ENCODE data around the gene MYH6. TPM values are rescaled to one million over a fixed set of nuclear protein-coding genes. Genes with fewer than 3 reads are reported as not detected.
"Not testable (repeated sequence)": the region's sequence is repeated elsewhere in the genome, so short reads cannot be mapped to it uniquely, and the experiment has no call there.

Gene MYH6
- total RNA-seq, 1 experiment from 2014 or later = not detected

- no peaks in the 10 kb centered on the region for H3K27me3 ChIP-seq (replicated peaks; ENCODE audit: insufficient read depth, low read depth, low read length, poor library complexity)
- H3K27ac ChIP-seq (ENCODE audit: low read depth, low read length, poor library complexity, severe bottlenecking) = no peak overlapping the region
- no TSS peak for BruUV-seq (replicated peaks)
- peak; percentile 47 for DNase-seq (ENCODE audit: low spot score)
- H3K36me3 ChIP-seq (ENCODE audit: insufficient read depth, low read length, poor library complexity, severe bottlenecking) = no peaks in the 10 kb centered on the region
- no peaks in the 10 kb centered on the region for H3K9me3 ChIP-seq (ENCODE audit: low read depth, low read length, poor library complexity, severe bottlenecking)
- no peak overlapping the region for H3K4me3 ChIP-seq (ENCODE audit: low read depth, low read length, poor library complexity, severe bottlenecking)
- TF ChIP-seq EZH2 (IDR thresholded peaks at IDR 0.05; ENCODE audit: borderline replicate concordance, low read depth, low read length, poor library complexity, severe bottlenecking) (no peak), CTCF (conservative IDR thresholded peaks at IDR 0.05; ENCODE audit: low read depth, low read length) (no peak)
- intact Hi-C loops (cut with micrococcal nuclease; ENCODE audit: unreplicated experiment) = no loop called here
- H3K4me1 ChIP-seq (ENCODE audit: insufficient read depth, low read length, poor library complexity, severe bottlenecking) = no peaks in the 10 kb centered on the region
- ChIA-PET POLR2A (ENCODE audit: low non-redundant PET) (no interaction called here), CTCF (no interaction called here)
Observed at GRCh38 chr14:23430723-23431085, 22.6 kb upstream of the MYH6 start.

- no TSS peak for BruUV-seq (replicated peaks)
- no peaks in the 10 kb centered on the region for H3K27me3 ChIP-seq (replicated peaks; ENCODE audit: insufficient read depth, low read depth, low read length, poor library complexity)
- H3K36me3 ChIP-seq (ENCODE audit: insufficient read depth, low read length, poor library complexity, severe bottlenecking) = no peaks in the 10 kb centered on the region
- no peak overlapping the region for H3K27ac ChIP-seq (ENCODE audit: low read depth, low read length, poor library complexity, severe bottlenecking)
- DNase-seq (ENCODE audit: low spot score) = no peak
- H3K4me1 ChIP-seq (ENCODE audit: insufficient read depth, low read length, poor library complexity, severe bottlenecking) = no peaks in the 10 kb centered on the region
- intact Hi-C loops (cut with micrococcal nuclease; ENCODE audit: unreplicated experiment) = no loop called here
- ChIA-PET POLR2A (ENCODE audit: low non-redundant PET) (no interaction called here), CTCF (interaction anchor here (0.6 kb wide), 1 partner anchor 48 kb away, joined by 4 read pairs; no protein-coding TSS in a partner anchor)
- H3K9me3 ChIP-seq (ENCODE audit: low read depth, low read length, poor library complexity, severe bottlenecking) = no peaks in the 10 kb centered on the region
- no peak for TF ChIP-seq EZH2 (IDR thresholded peaks at IDR 0.05; ENCODE audit: borderline replicate concordance, low read depth, low read length, poor library complexity, severe bottlenecking)
- no peak for TF ChIP-seq CTCF (conservative IDR thresholded peaks at IDR 0.05; ENCODE audit: low read depth, low read length)
- H3K4me3 ChIP-seq (ENCODE audit: low read depth, low read length, poor library complexity, severe bottlenecking) = no peak overlapping the region
Observed at GRCh38 chr14:23430016-23430722, 22.1 kb upstream of the MYH6 start.

- CTCF ChIA-PET = no interaction called here
- intact Hi-C loops (cut with micrococcal nuclease; ENCODE audit: unreplicated experiment) = no loop called here
Observed at GRCh38 chr14:23428686-23429495, 20.8 kb upstream of the MYH6 start.

GRCh38 chr14:23425798-23426197 is 17.7 kb upstream of the MYH6 start:
- CTCF ChIA-PET; H3K4me3 ChIP-seq (ENCODE audit: low read depth, low read length, poor library complexity, severe bottlenecking); DNase-seq (ENCODE audit: low spot score); H3K27me3 ChIP-seq (replicated peaks; ENCODE audit: insufficient read depth, low read depth, low read length, poor library complexity); intact Hi-C loops (cut with micrococcal nuclease; ENCODE audit: unreplicated experiment); H3K9me3 ChIP-seq (ENCODE audit: low read depth, low read length, poor library complexity, severe bottlenecking); H3K36me3 ChIP-seq (ENCODE audit: insufficient read depth, low read length, poor library complexity, severe bottlenecking); H3K27ac ChIP-seq (ENCODE audit: low read depth, low read length, poor library complexity, severe bottlenecking); H3K4me1 ChIP-seq (ENCODE audit: insufficient read depth, low read length, poor library complexity, severe bottlenecking); POLR2A ChIA-PET (ENCODE audit: low non-redundant PET); BruUV-seq (replicated peaks): not testable (repeated sequence)

More at GRCh38 chr14:23428686-23429495, 20.8 kb upstream of the MYH6 start:
- Histone ChIP-seq H3K4me3 (ENCODE audit: low read depth, low read length, poor library complexity, severe bottlenecking) (no peak overlapping the region), H3K36me3 (ENCODE audit: insufficient read depth, low read length, poor library complexity, severe bottlenecking) (no peaks in the 10 kb centered on the region), H3K9me3 (ENCODE audit: low read depth, low read length, poor library complexity, severe bottlenecking) (no peaks in the 10 kb centered on the region), H3K27me3 (replicated peaks; ENCODE audit: insufficient read depth, low read depth, low read length, poor library complexity) (no peaks in the 10 kb centered on the region), H3K4me1 (ENCODE audit: insufficient read depth, low read length, poor library complexity, severe bottlenecking) (no peaks in the 10 kb centered on the region), H3K27ac (ENCODE audit: low read depth, low read length, poor library complexity, severe bottlenecking) (no peak overlapping the region)
- no peak for TF ChIP-seq EZH2 (IDR thresholded peaks at IDR 0.05; ENCODE audit: borderline replicate concordance, low read depth, low read length, poor library complexity, severe bottlenecking)
- TF ChIP-seq CTCF (conservative IDR thresholded peaks at IDR 0.05; ENCODE audit: low read depth, low read length) = no peak
- no TSS peak for BruUV-seq (replicated peaks)
- POLR2A ChIA-PET (ENCODE audit: low non-redundant PET) = no interaction called here
- no peak for DNase-seq (ENCODE audit: low spot score)

All from A673 (cell line).